Measurements from ENCODE around the gene KCNQ2. TPM values are rescaled to one million over a fixed set of nuclear protein-coding genes. Genes with fewer than 3 reads are reported as not detected.

KCNQ2 gene
- total RNA-seq, 1 experiment from 2014 or later = 86.5 TPM

- TF ChIP-seq MAX (IDR thresholded peaks at IDR 0.05) (no peak), CTCF (IDR thresholded peaks at IDR 0.05 in 2 of 3, conservative IDR thresholded peaks at IDR 0.05 in 1 of 3; ENCODE audit: borderline replicate concordance in 1 of 3, insufficient read depth in 1 of 3, low read depth in 2 of 3, low read length in 2 of 3) (no peak), POLR2A (IDR thresholded peaks at IDR 0.05; ENCODE audit: borderline replicate concordance, extremely low read depth, insufficient read depth, insufficient read length) (peak; percentile 46)
- no peak overlapping the region for H2AFZ ChIP-seq (ENCODE audit: low read depth, low read length, poor library complexity, severe bottlenecking)
- no peaks in the 10 kb centered on the region for H3K36me3 ChIP-seq (ENCODE audit: control insufficient read depth in 1 of 2, insufficient read depth in 2 of 2, low read length in 2 of 2)
- H3K4me1 ChIP-seq (ENCODE audit: control insufficient read depth in 1 of 2, insufficient read depth in 2 of 2, low read length in 2 of 2) = peaks cover 0 to 12% of the 10 kb centered on the region in 2 experiments; a peak in 1 of 4 replicates
- no peaks in the 10 kb centered on the region for H3K9me3 ChIP-seq (ENCODE audit: control insufficient read depth in 1 of 2, insufficient read depth in 1 of 2, low read depth in 1 of 2, low read length in 2 of 2)
- no peaks in the 10 kb centered on the region for H4K20me1 ChIP-seq (ENCODE audit: insufficient read depth)
- H3K4me2 ChIP-seq (ENCODE audit: low read length) = peak overlapping the region; percentile 47
- peak overlapping the region; percentile 40; the same call in 1 of the 2 replicates for H3K27ac ChIP-seq (ENCODE audit: low read depth, low read length)
- ChIA-PET RAD21 (ENCODE audit: low non-redundant PET in 1 of 2, low total read pairs in 2 of 2, uncharacterized antibody in 2 of 2, unreplicated experiment in 2 of 2) (no interaction called here), CTCF (interaction anchor here (1.0 kb wide), 1 partner anchor 28 kb away, joined by 3 read pairs; no protein-coding TSS in a partner anchor), POLR2A (no interaction called here)
- BruUV-seq (replicated peaks) = no TSS peak
- H3K9me2 ChIP-seq (ENCODE audit: insufficient read depth) = no peaks in the 10 kb centered on the region
- DNase-seq (ENCODE audit: low read depth, low spot score) = no peak
- H3K9ac ChIP-seq (ENCODE audit: low read length) = no peak overlapping the region
- intact Hi-C loops (cut with micrococcal nuclease) = no loop called here
- H3K4me3 ChIP-seq (replicated peaks in 1 of 2; ENCODE audit: low read depth in 1 of 2, low read length in 2 of 2) = peak overlapping the region; percentile 17 to 57; a peak in 3 of 4 replicates
- ATAC-seq = peak; percentile 23
- H3K79me2 ChIP-seq (ENCODE audit: insufficient read depth, low read length) = no peaks in the 10 kb centered on the region
- no peaks in the 10 kb centered on the region for H3K27me3 ChIP-seq (ENCODE audit: insufficient read depth, low read length)
These were observed 62.5 kb downstream of the KCNQ2 start for GRCh38 chr20:63409834-63410435.

GRCh38 chr20:63409066-63409833 lies 63.2 kb downstream of the KCNQ2 start:
- Histone ChIP-seq H3K36me3 (ENCODE audit: control insufficient read depth in 1 of 2, insufficient read depth in 2 of 2, low read length in 2 of 2) (no peaks in the 10 kb centered on the region), H3K9ac (ENCODE audit: low read length) (peak overlapping the region; percentile 49), H3K79me2 (ENCODE audit: insufficient read depth, low read length) (no peaks in the 10 kb centered on the region), H3K27ac (ENCODE audit: low read depth, low read length) (peak overlapping the region; percentile 69), H3K4me3 (replicated peaks in 1 of 2; ENCODE audit: low read depth in 1 of 2, low read length in 2 of 2) (peak overlapping the region; percentile 55 to 57), H3K4me1 (ENCODE audit: control insufficient read depth in 1 of 2, insufficient read depth in 2 of 2, low read length in 2 of 2) (peaks cover 0 to 12% of the 10 kb centered on the region in 2 experiments; a peak in 1 of 4 replicates), H2AFZ (ENCODE audit: low read depth, low read length, poor library complexity, severe bottlenecking) (no peak overlapping the region), H3K27me3 (ENCODE audit: insufficient read depth, low read length) (no peaks in the 10 kb centered on the region), H4K20me1 (ENCODE audit: insufficient read depth) (no peaks in the 10 kb centered on the region), H3K9me2 (ENCODE audit: insufficient read depth) (no peaks in the 10 kb centered on the region), H3K4me2 (ENCODE audit: low read length) (peak overlapping the region; percentile 61), H3K9me3 (ENCODE audit: control insufficient read depth in 1 of 2, insufficient read depth in 1 of 2, low read depth in 1 of 2, low read length in 2 of 2) (no peaks in the 10 kb centered on the region)
- CTCF ChIA-PET = interaction anchor here (1.0 kb wide), 1 partner anchor 27 kb away, joined by 3 read pairs; no protein-coding TSS in a partner anchor
- peak; percentile 62 for DNase-seq (ENCODE audit: low read depth, low spot score)
- RAD21 ChIA-PET (ENCODE audit: low non-redundant PET in 1 of 2, low total read pairs in 2 of 2, uncharacterized antibody in 2 of 2, unreplicated experiment in 2 of 2) = no interaction called here
- TSS peak; percentile 91 for BruUV-seq (replicated peaks)
- intact Hi-C loops (cut with micrococcal nuclease) = no loop called here
- peak; percentile 89 for ATAC-seq
- POLR2A ChIA-PET = no interaction called here
- TF ChIP-seq EZH2phosphoT487 (IDR thresholded peaks at IDR 0.05; ENCODE audit: borderline replicate concordance) (no peak), ZFX (IDR thresholded peaks at IDR 0.05) (peak; percentile 72; the same call in 1 of the 2 replicates), JUND (IDR thresholded peaks at IDR 0.05) (no peak), EZH2 (IDR thresholded peaks at IDR 0.05) (no peak), YY1 (IDR thresholded peaks at IDR 0.05; ENCODE audit: extremely low read depth, insufficient replicate concordance, low read depth, low read length) (peak; percentile 13), POLR2AphosphoS5 (IDR thresholded peaks at IDR 0.05; ENCODE audit: low read depth, low read length) (peak; percentile 89), TCF7L2 (IDR thresholded peaks at IDR 0.05; ENCODE audit: borderline replicate concordance, extremely low read depth, insufficient read depth, insufficient read length) (no peak), RAD21 (IDR thresholded peaks at IDR 0.05; ENCODE audit: low read depth) (no peak), SRF (IDR thresholded peaks at IDR 0.05; ENCODE audit: low read depth) (no peak), ZNF274 (IDR thresholded peaks at IDR 0.05; ENCODE audit: low read depth, low read length) (no peak), POLR2A (IDR thresholded peaks at IDR 0.05; ENCODE audit: borderline replicate concordance, extremely low read depth, insufficient read depth, insufficient read length) (peak; percentile 58)

Data from HCT116 (cell line).